IMR-90 (cell line): Measurements from ENCODE around the gene CACNA1D. TPM values are rescaled to one million over a fixed set of nuclear protein-coding genes. Genes with fewer than 3 reads are reported as not detected.

Source experiments
- ATAC-seq: fragments of 200-7000 bp; cut with Tn5 transposase; 2 replicates; pipeline ENCODE4 v1.9.1; 2020; ENCODE audit warnings: low read depth, mild to moderate bottlenecking, moderate library complexity
- BruUV-seq: library from RNA; stranded (reverse); fragments of 400-500 nt; replicated peaks from 2 replicates; lab custom pipeline; 2021; lab: Mats Ljungman, UMichigan
- CTCF ChIA-PET: fragments of 300-600 bp; formaldehyde crosslinking; extraction: SDS; loops from one replicate; lab custom pipeline; 2021; ENCODE audit warnings: antibody characterized with exemption; lab: Yijun Ruan, JAX
- POLR2A ChIA-PET: fragments of 300-600 bp; sonication (Branson Sonifier 250); formaldehyde crosslinking; loops from one replicate; lab custom pipeline; 2022; ENCODE audit warnings: antibody characterized with exemption; ENCODE audit not compliant: unreplicated experiment; lab: Charles Lee
- DNase-seq: peaks from one replicate; pipeline ENCODE4 v3.0.0; 2013
- H2AFZ ChIP-seq: replicated peaks from 2 replicates; pipeline ENCODE3; 2013; ENCODE audit warnings: low read length, mild to moderate bottlenecking; ENCODE audit not compliant: poor library complexity
- H2AK5ac ChIP-seq: 2 replicates; pipeline ENCODE4 v1.6.1; 2013; ENCODE audit warnings: low read depth, low read length, inconsistent platforms
- H2AK9ac ChIP-seq: replicated peaks from 2 replicates; pipeline ENCODE3; 2013; ENCODE audit warnings: mild to moderate bottlenecking, low read depth, low read length, moderate library complexity; ENCODE audit not compliant: poor library complexity
- H2BK120ac ChIP-seq: 2 replicates; pipeline ENCODE4 v1.6.1; 2013; ENCODE audit warnings: low read depth, low read length, inconsistent platforms
- H2BK15ac ChIP-seq: 3 replicates; pipeline ENCODE4 v1.6.1; 2013; ENCODE audit warnings: low read depth, low read length, inconsistent platforms
- H2BK20ac ChIP-seq: 2 replicates; pipeline ENCODE4 v1.6.1; 2013; ENCODE audit warnings: low read depth, mild to moderate bottlenecking, inconsistent platforms, low read length, moderate library complexity
- H2BK5ac ChIP-seq: 2 replicates; pipeline ENCODE4 v1.6.1; 2013; ENCODE audit warnings: mild to moderate bottlenecking, low read depth, low read length, inconsistent platforms; ENCODE audit not compliant: poor library complexity, severe bottlenecking
- H3K14ac ChIP-seq: replicated peaks from 2 replicates; pipeline ENCODE4 v1.6.1; 2013; ENCODE audit warnings: low read depth, low read length, inconsistent platforms
- H3K18ac ChIP-seq: 2 replicates; pipeline ENCODE4 v1.6.1; 2013; ENCODE audit warnings: low read depth, low read length, control low read depth
- H3K23ac ChIP-seq: 2 replicates; pipeline ENCODE4 v1.6.1; 2013; ENCODE audit warnings: low read depth, low read length, inconsistent platforms
- H3K27ac ChIP-seq: 2 replicates; pipeline ENCODE4 v1.5.1; 2013; ENCODE audit warnings: mild to moderate bottlenecking, control low read depth, low read length; ENCODE audit not compliant: insufficient read depth
- H3K27me3 ChIP-seq: 2 replicates; pipeline ENCODE4 v1.6.1; 2013; ENCODE audit warnings: low read length; ENCODE audit not compliant: control insufficient read depth, insufficient read depth
- H3K36me3 ChIP-seq: 2 replicates; pipeline ENCODE4 v1.6.1; 2013; ENCODE audit warnings: low read length, mixed read lengths; ENCODE audit not compliant: control insufficient read depth, insufficient read depth
- H3K4ac ChIP-seq: 2 replicates; pipeline ENCODE4 v1.6.1; 2013; ENCODE audit warnings: low read depth, low read length, inconsistent platforms
- H3K4me1 ChIP-seq: 2 replicates; pipeline ENCODE4 v1.6.1; 2013; ENCODE audit warnings: low read length, mixed read lengths; ENCODE audit not compliant: control insufficient read depth, insufficient read depth
- H3K4me2 ChIP-seq: 2 replicates; pipeline ENCODE4 v1.6.1; 2013; ENCODE audit warnings: low read depth, mild to moderate bottlenecking, control low read depth, low read length, moderate library complexity
- H3K4me3 ChIP-seq: 2 replicates; pipeline ENCODE4 v1.5.1; 2013; ENCODE audit warnings: low read depth, mild to moderate bottlenecking, control low read depth, low read length, moderate library complexity; ENCODE audit not compliant: insufficient read depth
- H3K56ac ChIP-seq: 2 replicates; pipeline ENCODE4 v1.6.1; 2013; ENCODE audit warnings: low read length, inconsistent platforms; ENCODE audit not compliant: insufficient read depth; ENCODE audit errors: extremely low read depth
- H3K79me1 ChIP-seq, 2 experiments: 2 replicates each; pipeline ENCODE4 v1.6.1; 2013; ENCODE audit warnings: low read length in 2 of 2, inconsistent platforms in 1 of 2, low read depth in 1 of 2
- H3K9ac ChIP-seq: 2 replicates; pipeline ENCODE4 v1.6.1; 2013; ENCODE audit warnings: low read depth, low read length, control low read depth
- H3K9me1 ChIP-seq: 2 replicates; pipeline ENCODE4 v1.6.1; 2013; ENCODE audit warnings: low read length, inconsistent platforms; ENCODE audit not compliant: insufficient read depth
- H3K9me3 ChIP-seq: 2 replicates; pipeline ENCODE4 v1.6.1; 2013; ENCODE audit warnings: low read length; ENCODE audit not compliant: control insufficient read depth, insufficient read depth
- H4K20me1 ChIP-seq: 2 replicates; pipeline ENCODE4 v1.6.1; 2013; ENCODE audit warnings: low read length, inconsistent platforms; ENCODE audit not compliant: insufficient read depth
- H4K5ac ChIP-seq: 2 replicates; pipeline ENCODE4 v1.6.1; 2013; ENCODE audit warnings: mild to moderate bottlenecking, low read depth, low read length, control low read depth
- H4K8ac ChIP-seq, 2 experiments: 2 replicates each; pipeline ENCODE4 v1.6.1; 2013; ENCODE audit warnings: low read depth in 2 of 2, low read length in 2 of 2, control low read depth in 1 of 2, inconsistent platforms in 1 of 2
- H4K91ac ChIP-seq: 2 replicates; pipeline ENCODE4 v1.6.1; 2013; ENCODE audit warnings: low read depth, low read length, inconsistent platforms; ENCODE audit not compliant: insufficient read depth
- ELK1 ChIP-seq: fragments of 150-350 bp; IDR thresholded peaks from 2 replicates; pipeline ENCODE4 v1.6.1; 2016; ENCODE audit warnings: low read depth, mild to moderate bottlenecking, low read length, moderate library complexity, borderline replicate concordance
- FOS ChIP-seq: fragments of 150-350 bp; IDR thresholded peaks from 2 replicates; pipeline ENCODE4 v1.6.1; 2016; ENCODE audit warnings: low read depth, low read length
- MXI1 ChIP-seq: IDR thresholded peaks from 2 replicates; pipeline ENCODE4 v1.6.1; 2012; ENCODE audit warnings: low read depth, mild to moderate bottlenecking, low read length, moderate library complexity, borderline replicate concordance
- POLR2A ChIP-seq: IDR thresholded peaks from 2 replicates; pipeline ENCODE4 v1.6.1; 2012; ENCODE audit warnings: mild to moderate bottlenecking, low read depth, low read length
- RCOR1 ChIP-seq: IDR thresholded peaks from 2 replicates; pipeline ENCODE4 v1.6.1; 2012; ENCODE audit warnings: mild to moderate bottlenecking, low read length, improper control_type of control experiment; ENCODE audit not compliant: insufficient replicate concordance
- RFX5 ChIP-seq: IDR thresholded peaks from 2 replicates; pipeline ENCODE4 v1.8.0; 2012; ENCODE audit warnings: low read depth, mild to moderate bottlenecking, low read length, moderate library complexity
- USF2 ChIP-seq: fragments of 150-350 bp; IDR thresholded peaks from 2 replicates; pipeline ENCODE4 v1.6.1; 2017; ENCODE audit warnings: mild to moderate bottlenecking, antibody characterized with exemption, low read length, low read depth
- WGBS, 2 experiments: methylation state at CpG; one replicate each; pipeline versions ENCODE4 v1.1.5 to v1.1.7; 2013; ENCODE audit warnings: missing lambda C conversion rate in 2 of 2; ENCODE audit not compliant: insufficient read length in 1 of 2; ENCODE audit errors: extremely low coverage in 2 of 2; 5-methylcytosine and 5-hydroxymethylcytosine counted together
- dilution Hi-C: fragments of 300-500 bp; cut with HindIII; formaldehyde crosslinking; loops from one replicate; pipeline ENCODE4 v1.14.3; 2018; ENCODE audit warnings: low sequenced_read_pairs; ENCODE audit not compliant: unreplicated experiment
- in situ Hi-C: fragments of 300-500 bp; cut with MboI; formaldehyde crosslinking; loops from 3 replicates; pipeline ENCODE4 v1.14.3; 2019; ENCODE audit warnings: low sequenced_read_pairs, inconsistent platforms, mixed read lengths
- intact Hi-C: fragments of 100-400 bp; cut with micrococcal nuclease; formaldehyde crosslinking; loops from 2 replicates; pipeline ENCODE4 v1.10.0; 2022
- polyA plus RNA-seq, 3 experiments: library from polyadenylated mRNA; depleted of rRNA; stranded (reverse); fragments of >200 nt; gene quantifications; 2 replicates each; pipeline ENCODE4 v1.2.3, GENCODE V29; 2012; ENCODE audit warnings: low replicate concordance in 1 of 3
- total RNA-seq: library from RNA; depleted of rRNA; stranded (reverse); fragments of >200 nt; gene quantifications from 2 replicates; pipeline ENCODE4 v1.2.3, GENCODE V29; 2012
- TF ChIP-seq, protein P1 (sequence below): conservative IDR thresholded peaks from 2 replicates; pipeline ENCODE4 v1.5.1; 2012; ENCODE audit warnings: mild to moderate bottlenecking, low read depth, low read length, improper control_type of control experiment

CACNA1D gene
- total and polyA plus RNA-seq, 2 of the 4 experiments (the other 2 are of a cell fraction) = 0.07 TPM; not detected in 1

- Histone ChIP-seq H3K23ac (no peak overlapping the region; the same call in 1 of the 2 replicates), H2BK15ac (no peak overlapping the region), H2AK5ac (no peak overlapping the region), H3K27me3 (peaks cover 8% of the 10 kb centered on the region), H3K9me1 (no peaks in the 10 kb centered on the region), H4K8ac (no peak overlapping the region), H4K91ac (no peak overlapping the region), H3K14ac (no peak overlapping the region), H2BK20ac (no peak overlapping the region), H4K5ac (no peak overlapping the region), H3K9ac (no peak overlapping the region), H3K27ac (no peak overlapping the region), H3K18ac (no peak overlapping the region), H3K36me3 (no peaks in the 10 kb centered on the region), H3K79me1 (no peaks in the 10 kb centered on the region), H2BK5ac (no peak overlapping the region), H2BK120ac (no peak overlapping the region), H2AFZ (no peak overlapping the region), H3K4me1 (no peaks in the 10 kb centered on the region), H3K4ac (no peak overlapping the region), H3K4me3 (no peak overlapping the region), H2AK9ac (no peak overlapping the region), H3K4me2 (no peak overlapping the region), H3K56ac (no peak overlapping the region), H4K20me1 (no peaks in the 10 kb centered on the region), H3K9me3 (no peaks in the 10 kb centered on the region)
- ChIA-PET CTCF (no interaction called here), POLR2A (no interaction called here)
- TF ChIP-seq RCOR1 = no peak
- TF ChIP-seq USF2 = no peak
- TF ChIP-seq RFX5 = no peak
- TF ChIP-seq POLR2A = no peak
- no peak for TF ChIP-seq ELK1
- no peak for TF ChIP-seq FOS
- TF ChIP-seq, protein P1, sequence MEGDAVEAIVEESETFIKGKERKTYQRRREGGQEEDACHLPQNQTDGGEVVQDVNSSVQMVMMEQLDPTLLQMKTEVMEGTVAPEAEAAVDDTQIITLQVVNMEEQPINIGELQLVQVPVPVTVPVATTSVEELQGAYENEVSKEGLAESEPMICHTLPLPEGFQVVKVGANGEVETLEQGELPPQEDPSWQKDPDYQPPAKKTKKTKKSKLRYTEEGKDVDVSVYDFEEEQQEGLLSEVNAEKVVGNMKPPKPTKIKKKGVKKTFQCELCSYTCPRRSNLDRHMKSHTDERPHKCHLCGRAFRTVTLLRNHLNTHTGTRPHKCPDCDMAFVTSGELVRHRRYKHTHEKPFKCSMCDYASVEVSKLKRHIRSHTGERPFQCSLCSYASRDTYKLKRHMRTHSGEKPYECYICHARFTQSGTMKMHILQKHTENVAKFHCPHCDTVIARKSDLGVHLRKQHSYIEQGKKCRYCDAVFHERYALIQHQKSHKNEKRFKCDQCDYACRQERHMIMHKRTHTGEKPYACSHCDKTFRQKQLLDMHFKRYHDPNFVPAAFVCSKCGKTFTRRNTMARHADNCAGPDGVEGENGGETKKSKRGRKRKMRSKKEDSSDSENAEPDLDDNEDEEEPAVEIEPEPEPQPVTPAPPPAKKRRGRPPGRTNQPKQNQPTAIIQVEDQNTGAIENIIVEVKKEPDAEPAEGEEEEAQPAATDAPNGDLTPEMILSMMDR = no peak
- TF ChIP-seq MXI1 = no peak
- ATAC-seq (no peak), DNase-seq (no peak)
- in situ Hi-C loops (no loop called here), dilution Hi-C loops (no loop called here), intact Hi-C loops (no loop called here)
- BruUV-seq = no TSS peak
- 100% methylated on average over 1 of the region's 8 CpGs; no CpG with 5 or more reads in 1 of the 2 experiments for WGBS, 2 experiments
Observed at GRCh38 chr3:53798144-53798543, 303.7 kb downstream of the CACNA1D start.
